HEK293 (cell line): ENCODE measurements around the gene CYTH3.

Experiments used
- CTCF ChIA-PET: fragments of 350-600 bp; formaldehyde crosslinking; extraction: SDS; loops from one replicate; lab custom pipeline; 2021; ENCODE audit warnings: antibody characterized with exemption; lab: Yijun Ruan, JAX
- POLR2A ChIA-PET: fragments of 300-600 bp; formaldehyde crosslinking; extraction: SDS; loops from one replicate; lab custom pipeline; 2020; ENCODE audit warnings: antibody characterized with exemption, inconsistent platforms; lab: Yijun Ruan, JAX
- H3K27ac ChIP-seq: fragments of 200-500 bp; sonication (Bioruptor generic); 2 replicates; pipeline ENCODE4 v1.5.1; 2014; ENCODE audit warnings: low read depth, low read length, control low read depth, inconsistent platforms; ENCODE audit errors: extremely low read depth
- H3K36me3 ChIP-seq, 2 experiments: fragments of 200-500 bp in 1 of 2; sonication (Bioruptor generic) in 1 of 2; 1 replicate in 1 of 2; 2 replicates in 1 of 2; pipeline ENCODE4 v1.5.1; 2014 to 2017; ENCODE audit warnings: inconsistent platforms in 2 of 2, low read length in 2 of 2; ENCODE audit not compliant: control insufficient read depth in 2 of 2, insufficient read depth in 1 of 2
- H3K4me1 ChIP-seq: fragments of 200-500 bp; sonication (Bioruptor generic); 2 replicates; pipeline ENCODE4 v1.5.1; 2014; ENCODE audit warnings: mild to moderate bottlenecking, low read length, inconsistent platforms; ENCODE audit not compliant: control insufficient read depth, insufficient read depth
- H3K4me3 ChIP-seq: 2 replicates; pipeline ENCODE4 v1.5.1; 2011; ENCODE audit warnings: low read depth, mild to moderate bottlenecking, control low read depth, low read length, moderate library complexity
- H3K9me3 ChIP-seq: fragments of 200-500 bp; sonication (Bioruptor generic); 2 replicates; pipeline ENCODE4 v1.5.1; 2014; ENCODE audit warnings: low read depth, low read length, inconsistent platforms; ENCODE audit not compliant: control insufficient read depth, insufficient read depth
- FEZF1 ChIP-seq: fragments of 450-650 bp; formaldehyde crosslinking; IDR thresholded peaks from 2 replicates; pipeline ENCODE4 v1.5.1; 2016; ENCODE audit warnings: missing biosample characterization, missing genetic modification characterization
- GFI1B ChIP-seq: fragments of 450-650 bp; formaldehyde crosslinking; IDR thresholded peaks from 2 replicates; pipeline ENCODE4 v1.5.1; 2016; ENCODE audit warnings: missing biosample characterization, missing genetic modification characterization
- GLIS1 ChIP-seq: fragments of 450-650 bp; formaldehyde crosslinking; IDR thresholded peaks from 2 replicates; pipeline ENCODE4 v1.5.1; 2016; ENCODE audit warnings: missing biosample characterization, missing genetic modification characterization
- SALL2 ChIP-seq: fragments of 450-650 bp; formaldehyde crosslinking; IDR thresholded peaks from 2 replicates; pipeline ENCODE4 v1.5.0; 2017; ENCODE audit warnings: missing biosample characterization, mild to moderate bottlenecking, missing genetic modification characterization, borderline replicate concordance
- SETDB1 ChIP-seq: IDR thresholded peaks from one replicate; pipeline ENCODE4 v1.6.1; 2017; ENCODE audit warnings: mild to moderate bottlenecking, low read length, moderate library complexity, mixed read lengths; ENCODE audit not compliant: insufficient read length
- ZBTB7A ChIP-seq: fragments of 450-650 bp; formaldehyde crosslinking; IDR thresholded peaks from 2 replicates; pipeline ENCODE4 v1.5.1; 2016; ENCODE audit warnings: low read depth, missing biosample characterization, missing genetic modification characterization
- ZNF10 ChIP-seq: fragments of 450-650 bp; formaldehyde crosslinking; IDR thresholded peaks from 2 replicates; pipeline ENCODE4 v1.5.1; 2017; ENCODE audit warnings: missing biosample characterization, missing genetic modification characterization
- ZNF155 ChIP-seq: fragments of 450-650 bp; formaldehyde crosslinking; IDR thresholded peaks from 2 replicates; pipeline ENCODE4 v1.5.1; 2016; ENCODE audit warnings: missing biosample characterization, missing genetic modification characterization
- ZNF184 ChIP-seq: fragments of 450-650 bp; IDR thresholded peaks from 2 replicates; pipeline ENCODE4 v1.5.1; 2018; ENCODE audit warnings: missing biosample characterization, mild to moderate bottlenecking, missing genetic modification characterization
- ZNF555 ChIP-seq: fragments of 450-650 bp; formaldehyde crosslinking; conservative IDR thresholded peaks from 2 replicates; pipeline ENCODE4 v1.5.1; 2017; ENCODE audit warnings: missing biosample characterization, mild to moderate bottlenecking, missing genetic modification characterization, inconsistent platforms
- ZNF571 ChIP-seq: fragments of 450-650 bp; formaldehyde crosslinking; IDR thresholded peaks from 2 replicates; pipeline ENCODE4 v1.5.0; 2017; ENCODE audit warnings: missing biosample characterization, missing genetic modification characterization
- ZNF600 ChIP-seq: fragments of 450-650 bp; formaldehyde crosslinking; IDR thresholded peaks from 2 replicates; pipeline ENCODE4 v1.5.1; 2016; ENCODE audit warnings: missing biosample characterization, missing genetic modification characterization
- ZNF777 ChIP-seq: fragments of 450-650 bp; formaldehyde crosslinking; IDR thresholded peaks from 2 replicates; pipeline ENCODE4 v1.5.1; 2017; ENCODE audit warnings: missing biosample characterization, missing genetic modification characterization, borderline replicate concordance
- ZSCAN23 ChIP-seq: fragments of 450-650 bp; formaldehyde crosslinking; IDR thresholded peaks from 2 replicates; pipeline ENCODE4 v1.5.1; 2016; ENCODE audit warnings: missing biosample characterization, missing genetic modification characterization
- TF ChIP-seq, protein P1 (sequence below): fragments of 450-650 bp; formaldehyde crosslinking; IDR thresholded peaks from 2 replicates; pipeline ENCODE4 v1.5.1; 2016; ENCODE audit warnings: missing biosample characterization, missing genetic modification characterization
- TF ChIP-seq, protein P2 (sequence below): fragments of 450-650 bp; formaldehyde crosslinking; IDR thresholded peaks from 2 replicates; pipeline ENCODE4 v1.5.1; 2017; ENCODE audit warnings: missing biosample characterization, mild to moderate bottlenecking, missing genetic modification characterization, moderate library complexity
- TF ChIP-seq, protein P3 (sequence below): fragments of 450-650 bp; formaldehyde crosslinking; IDR thresholded peaks from 2 replicates; pipeline ENCODE4 v1.5.1; 2016; ENCODE audit warnings: missing biosample characterization, missing genetic modification characterization
- TF ChIP-seq, protein P4 (sequence below): fragments of 450-650 bp; formaldehyde crosslinking; IDR thresholded peaks from 2 replicates; pipeline ENCODE4 v1.5.1; 2016; ENCODE audit warnings: missing biosample characterization, missing genetic modification characterization

The CYTH3 gene

DNA sequence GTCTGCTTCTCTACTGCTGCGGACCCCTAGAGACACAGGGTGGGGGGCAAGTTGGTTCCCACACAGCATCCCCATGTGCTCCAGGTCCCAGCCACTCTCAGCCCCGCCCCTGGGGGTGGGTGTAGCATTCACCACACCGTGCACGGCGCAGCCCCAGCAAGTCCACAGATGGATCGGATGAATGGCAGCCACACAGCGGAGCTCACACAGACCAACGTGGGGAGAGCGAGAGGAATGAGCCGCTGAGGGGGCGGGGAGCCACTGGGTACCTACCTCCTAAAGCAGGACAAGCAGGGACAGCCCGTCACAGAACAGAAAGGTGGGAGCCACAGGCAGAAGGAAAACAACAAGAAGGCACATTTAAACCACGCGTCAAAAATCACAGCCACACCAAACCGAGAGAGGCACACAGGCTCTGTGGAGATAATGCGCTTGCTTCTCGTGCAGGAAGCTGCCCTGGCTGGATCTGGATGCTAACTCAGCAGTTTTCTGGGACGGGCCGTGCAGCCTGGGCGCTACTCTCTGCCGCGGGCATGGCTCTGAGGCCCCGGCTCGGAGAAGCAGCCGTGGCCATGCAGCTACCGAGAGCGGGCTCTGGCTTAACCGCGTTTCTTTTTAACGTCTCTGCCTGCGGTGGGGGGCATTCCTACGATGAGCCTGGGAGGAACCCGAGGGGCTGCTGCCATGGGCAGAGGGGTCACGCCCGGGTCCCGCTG lies 102.5 kb downstream of the CYTH3 start (continued):
- TF ChIP-seq, protein P1, sequence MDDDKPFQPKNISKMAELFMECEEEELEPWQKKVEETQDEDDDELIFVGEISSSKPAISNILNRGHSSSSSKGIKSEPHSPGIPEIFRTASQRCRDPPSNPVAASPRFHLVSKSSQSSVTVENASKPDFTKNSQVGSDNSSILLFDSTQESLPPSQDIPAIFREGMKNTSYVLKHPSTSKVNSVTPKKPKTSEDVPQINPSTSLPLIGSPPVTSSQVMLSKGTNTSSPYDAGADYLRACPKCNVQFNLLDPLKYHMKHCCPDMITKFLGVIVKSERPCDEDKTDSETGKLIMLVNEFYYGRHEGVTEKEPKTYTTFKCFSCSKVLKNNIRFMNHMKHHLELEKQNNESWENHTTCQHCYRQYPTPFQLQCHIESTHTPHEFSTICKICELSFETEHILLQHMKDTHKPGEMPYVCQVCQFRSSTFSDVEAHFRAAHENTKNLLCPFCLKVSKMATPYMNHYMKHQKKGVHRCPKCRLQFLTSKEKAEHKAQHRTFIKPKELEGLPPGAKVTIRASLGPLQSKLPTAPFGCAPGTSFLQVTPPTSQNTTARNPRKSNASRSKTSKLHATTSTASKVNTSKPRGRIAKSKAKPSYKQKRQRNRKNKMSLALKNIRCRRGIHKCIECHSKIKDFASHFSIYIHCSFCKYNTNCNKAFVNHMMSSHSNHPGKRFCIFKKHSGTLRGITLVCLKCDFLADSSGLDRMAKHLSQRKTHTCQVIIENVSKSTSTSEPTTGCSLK: no peak
- no peak for TF ChIP-seq ZNF555 (tag by site-specific recombination)

DNA sequence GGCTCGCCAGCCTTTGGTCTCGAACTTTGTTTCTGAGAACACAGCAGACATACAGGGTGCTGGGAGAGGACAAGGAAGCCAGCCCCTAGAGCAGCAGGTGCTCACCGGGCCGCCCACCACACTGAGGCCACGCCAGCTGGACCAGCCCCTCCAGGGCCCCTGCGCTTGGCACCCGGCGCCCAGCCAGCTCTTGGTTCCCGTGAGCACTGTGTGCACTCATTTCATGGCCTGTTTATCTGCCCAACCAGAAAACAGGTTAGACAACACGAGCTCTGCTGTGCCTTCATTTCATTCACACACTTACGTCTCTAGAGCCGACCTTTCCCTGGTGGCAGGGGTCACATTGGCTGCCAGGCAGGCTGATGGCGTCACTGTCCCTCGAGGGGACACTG lies 104.0 kb downstream of the CYTH3 start:
- TF ChIP-seq ZSCAN23 (tag by site-specific recombination) (no peak), SALL2 (tag by site-specific recombination) (no peak), ZNF777 (tag by site-specific recombination) (no peak), ZNF155 (tag by site-specific recombination) (no peak), ZNF184 (no peak), ZNF600 (tag by site-specific recombination) (no peak), GLIS1 (tag by site-specific recombination) (no peak), ZNF571 (tag by site-specific recombination) (no peak), FEZF1 (tag by site-specific recombination) (no peak), ZBTB7A (no peak), GFI1B (tag by site-specific recombination) (no peak), ZNF10 (tag by site-specific recombination) (no peak), SETDB1 (no peak)
- TF ChIP-seq, protein P2, sequence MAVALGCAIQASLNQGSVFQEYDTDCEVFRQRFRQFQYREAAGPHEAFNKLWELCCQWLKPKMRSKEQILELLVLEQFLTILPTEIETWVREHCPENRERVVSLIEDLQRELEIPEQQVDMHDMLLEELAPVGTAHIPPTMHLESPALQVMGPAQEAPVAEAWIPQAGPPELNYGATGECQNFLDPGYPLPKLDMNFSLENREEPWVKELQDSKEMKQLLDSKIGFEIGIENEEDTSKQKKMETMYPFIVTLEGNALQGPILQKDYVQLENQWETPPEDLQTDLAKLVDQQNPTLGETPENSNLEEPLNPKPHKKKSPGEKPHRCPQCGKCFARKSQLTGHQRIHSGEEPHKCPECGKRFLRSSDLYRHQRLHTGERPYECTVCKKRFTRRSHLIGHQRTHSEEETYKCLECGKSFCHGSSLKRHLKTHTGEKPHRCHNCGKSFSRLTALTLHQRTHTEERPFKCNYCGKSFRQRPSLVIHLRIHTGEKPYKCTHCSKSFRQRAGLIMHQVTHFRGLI (tag by site-specific recombination): no peak
- TF ChIP-seq, protein P3, sequence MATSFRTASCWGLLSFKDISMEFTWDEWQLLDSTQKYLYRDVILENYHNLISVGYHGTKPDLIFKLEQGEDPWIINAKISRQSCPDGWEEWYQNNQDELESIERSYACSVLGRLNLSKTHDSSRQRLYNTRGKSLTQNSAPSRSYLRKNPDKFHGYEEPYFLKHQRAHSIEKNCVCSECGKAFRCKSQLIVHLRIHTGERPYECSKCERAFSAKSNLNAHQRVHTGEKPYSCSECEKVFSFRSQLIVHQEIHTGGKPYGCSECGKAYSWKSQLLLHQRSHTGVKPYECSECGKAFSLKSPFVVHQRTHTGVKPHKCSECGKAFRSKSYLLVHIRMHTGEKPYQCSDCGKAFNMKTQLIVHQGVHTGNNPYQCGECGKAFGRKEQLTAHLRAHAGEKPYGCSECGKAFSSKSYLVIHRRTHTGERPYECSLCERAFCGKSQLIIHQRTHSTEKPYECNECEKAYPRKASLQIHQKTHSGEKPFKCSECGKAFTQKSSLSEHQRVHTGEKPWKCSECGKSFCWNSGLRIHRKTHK (tag by site-specific recombination): no peak
- TF ChIP-seq, protein P4, sequence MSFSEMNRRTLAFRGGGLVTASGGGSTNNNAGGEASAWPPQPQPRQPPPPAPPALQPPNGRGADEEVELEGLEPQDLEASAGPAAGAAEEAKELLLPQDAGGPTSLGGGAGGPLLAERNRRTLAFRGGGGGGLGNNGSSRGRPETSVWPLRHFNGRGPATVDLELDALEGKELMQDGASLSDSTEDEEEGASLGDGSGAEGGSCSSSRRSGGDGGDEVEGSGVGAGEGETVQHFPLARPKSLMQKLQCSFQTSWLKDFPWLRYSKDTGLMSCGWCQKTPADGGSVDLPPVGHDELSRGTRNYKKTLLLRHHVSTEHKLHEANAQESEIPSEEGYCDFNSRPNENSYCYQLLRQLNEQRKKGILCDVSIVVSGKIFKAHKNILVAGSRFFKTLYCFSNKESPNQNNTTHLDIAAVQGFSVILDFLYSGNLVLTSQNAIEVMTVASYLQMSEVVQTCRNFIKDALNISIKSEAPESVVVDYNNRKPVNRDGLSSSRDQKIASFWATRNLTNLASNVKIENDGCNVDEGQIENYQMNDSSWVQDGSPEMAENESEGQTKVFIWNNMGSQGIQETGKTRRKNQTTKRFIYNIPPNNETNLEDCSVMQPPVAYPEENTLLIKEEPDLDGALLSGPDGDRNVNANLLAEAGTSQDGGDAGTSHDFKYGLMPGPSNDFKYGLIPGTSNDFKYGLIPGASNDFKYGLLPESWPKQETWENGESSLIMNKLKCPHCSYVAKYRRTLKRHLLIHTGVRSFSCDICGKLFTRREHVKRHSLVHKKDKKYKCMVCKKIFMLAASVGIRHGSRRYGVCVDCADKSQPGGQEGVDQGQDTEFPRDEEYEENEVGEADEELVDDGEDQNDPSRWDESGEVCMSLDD (tag by site-specific recombination): no peak
- CTCF ChIA-PET: interaction anchor here (0.8 kb wide), 1 partner anchor 157 kb away, joined by 3 read pairs; no protein-coding TSS in a partner anchor
- no peaks in the 10 kb centered on the region for H3K9me3 ChIP-seq
- H3K4me3 ChIP-seq: no peak overlapping the region
- H3K4me1 ChIP-seq: no peaks in the 10 kb centered on the region
- H3K36me3 ChIP-seq: peaks cover 0 to 26% of the 10 kb centered on the region in 2 experiments; a peak in 2 of 3 replicates
- POLR2A ChIA-PET: no interaction called here
- H3K27ac ChIP-seq: no peak overlapping the region
